H1 (cell line): ENCODE measurements around the gene CCNA1. TPM values are rescaled to one million over a fixed set of nuclear protein-coding genes. Genes with fewer than 3 reads are reported as not detected.

Experiments used
- CTCF ChIA-PET: fragments of 300-600 bp; sonication (Branson Sonifier 250); formaldehyde crosslinking; loops from one replicate; lab custom pipeline; 2021; ENCODE audit not compliant: partially characterized antibody; lab: Charles Lee
- POLR2A ChIA-PET: fragments of 300-600 bp; sonication (Branson Sonifier 250); formaldehyde crosslinking; loops from one replicate; lab custom pipeline; 2021; ENCODE audit warnings: inconsistent platforms; ENCODE audit not compliant: partially characterized antibody; lab: Charles Lee
- DNase-seq, 2 experiments: peaks; one replicate each; pipeline versions ENCODE4 v3.0.0 to v3.0.0-alpha.2; 2010 to 2022; ENCODE audit warnings: low spot score in 2 of 2, low read depth in 1 of 2, mixed read lengths in 1 of 2
- FAIRE-seq: peaks from 2 replicates; lab custom pipeline; 2011; peaks lifted over from hg19 to GRCh38; lab: Jason Lieb, UNC
- H2AFZ ChIP-seq: 2 replicates; pipeline ENCODE4 v1.8.1; 2012; ENCODE audit warnings: low read length, inconsistent platforms
- H2AK5ac ChIP-seq: 2 replicates; pipeline ENCODE4 v1.6.1; 2013; ENCODE audit warnings: low read depth, low read length
- H2BK120ac ChIP-seq: replicated peaks from 2 replicates; pipeline ENCODE3; 2013; ENCODE audit warnings: low read depth, low read length, inconsistent platforms
- H2BK12ac ChIP-seq: 2 replicates; pipeline ENCODE4 v1.6.1; 2013; ENCODE audit warnings: low read depth, low read length
- H2BK15ac ChIP-seq: 2 replicates; pipeline ENCODE4 v1.6.1; 2013; ENCODE audit warnings: low read length
- H2BK20ac ChIP-seq: 2 replicates; pipeline ENCODE4 v1.6.1; 2013; ENCODE audit warnings: low read length
- H2BK5ac ChIP-seq: 2 replicates; pipeline ENCODE4 v1.6.1; 2013; ENCODE audit warnings: low read depth, low read length
- H3K14ac ChIP-seq: 2 replicates; pipeline ENCODE4 v1.6.1; 2013; ENCODE audit warnings: inconsistent platforms; ENCODE audit not compliant: insufficient read length
- H3K18ac ChIP-seq: 2 replicates; pipeline ENCODE4 v1.6.1; 2013; ENCODE audit warnings: low read length; ENCODE audit errors: extremely low read depth
- H3K23ac ChIP-seq: 2 replicates; pipeline ENCODE4 v1.6.1; 2013; ENCODE audit warnings: inconsistent platforms; ENCODE audit not compliant: insufficient read length
- H3K23me2 ChIP-seq: 2 replicates; pipeline ENCODE4 v1.6.1; 2013; ENCODE audit warnings: low read depth, low read length
- H3K27ac ChIP-seq: 2 replicates; pipeline ENCODE4 v1.6.1; 2011; ENCODE audit warnings: low read depth, low read length, inconsistent platforms
- H3K27me3 ChIP-seq, 4 experiments: replicated peaks in 1 of 4; 1 replicate in 1 of 4; 2 replicates in 3 of 4; pipeline versions ENCODE4 v1.6.1 to v1.8.1; 2011 to 2013; ENCODE audit warnings: low read length in 3 of 4, mild to moderate bottlenecking in 3 of 4, inconsistent platforms in 2 of 4, mixed read lengths in 2 of 4, moderate library complexity in 1 of 4; ENCODE audit not compliant: control insufficient read depth in 3 of 4, insufficient read depth in 3 of 4; ENCODE audit errors: extremely low read depth in 1 of 4
- H3K36me3 ChIP-seq, 4 experiments: 2 replicates each; pipeline versions ENCODE4 v1.6.1 to v1.8.1; 2011 to 2013; ENCODE audit warnings: mild to moderate bottlenecking in 4 of 4, low read length in 3 of 4, moderate library complexity in 2 of 4, control low read depth in 1 of 4, inconsistent platforms in 1 of 4; ENCODE audit not compliant: insufficient read depth in 4 of 4, control insufficient read depth in 2 of 4
- H3K4ac ChIP-seq: replicated peaks from 2 replicates; pipeline ENCODE3; 2013; ENCODE audit warnings: low read length, low read depth, mixed read lengths, inconsistent platforms; ENCODE audit not compliant: insufficient read length
- H3K4me1 ChIP-seq, 4 experiments: replicated peaks in 1 of 4; 1 replicate in 1 of 4; 2 replicates in 3 of 4; pipeline versions ENCODE4 v1.6.1 to v1.8.1; 2011 to 2013; ENCODE audit warnings: low read length in 3 of 4, inconsistent platforms in 2 of 4, mixed read lengths in 1 of 4; ENCODE audit not compliant: insufficient read depth in 4 of 4, control insufficient read depth in 3 of 4
- H3K4me2 ChIP-seq, 2 experiments: 2 replicates each; pipeline versions ENCODE4 v1.6.1 to v1.8.1; 2011 to 2013; ENCODE audit warnings: low read depth in 2 of 2, low read length in 2 of 2, control low read depth in 1 of 2, inconsistent platforms in 1 of 2, mild to moderate bottlenecking in 1 of 2; ENCODE audit not compliant: insufficient read depth in 1 of 2
- H3K4me3 ChIP-seq, 4 experiments: fragments of 200-600, 300-600 bp in 1 of 4; sonication (generic), shearing (Covaris generic), sonication (Bioruptor Twin) in 1 of 4; 2 replicates each; pipeline versions ENCODE4 v1.5.1 to v1.8.1; 2011 to 2016; ENCODE audit warnings: low read length in 4 of 4, low read depth in 3 of 4, control low read depth in 2 of 4, inconsistent platforms in 2 of 4, mild to moderate bottlenecking in 2 of 4, mixed read lengths in 1 of 4, moderate library complexity in 1 of 4; ENCODE audit not compliant: insufficient read depth in 2 of 4; ENCODE audit errors: extremely low read depth in 1 of 4
- H3K56ac ChIP-seq: replicated peaks from 2 replicates; pipeline ENCODE3; 2013; ENCODE audit warnings: low read depth, mild to moderate bottlenecking, mixed read lengths, low read length, inconsistent platforms; ENCODE audit not compliant: insufficient read length
- H3K79me1 ChIP-seq: 2 replicates; pipeline ENCODE4 v1.6.1; 2013; ENCODE audit warnings: low read depth, low read length, control low read depth
- H3K79me2 ChIP-seq, 2 experiments: 2 replicates each; pipeline versions ENCODE4 v1.6.1 to v1.8.1; 2012 to 2013; ENCODE audit warnings: low read length in 2 of 2, mild to moderate bottlenecking in 2 of 2, inconsistent platforms in 1 of 2; ENCODE audit not compliant: insufficient read depth in 2 of 2, control insufficient read depth in 1 of 2
- H3K9ac ChIP-seq, 4 experiments: replicated peaks in 1 of 4; 1 replicate in 1 of 4; 2 replicates in 3 of 4; pipeline versions ENCODE4 v1.6.1 to v1.8.1; 2011 to 2013; ENCODE audit warnings: low read depth in 3 of 4, low read length in 3 of 4, control low read depth in 2 of 4, mild to moderate bottlenecking in 2 of 4, moderate library complexity in 2 of 4, inconsistent platforms in 1 of 4; ENCODE audit errors: extremely low read depth in 1 of 4
- H3K9me3 ChIP-seq, 2 experiments: 2 replicates each; pipeline versions ENCODE4 v1.6.1 to v1.8.1; 2012 to 2013; ENCODE audit warnings: mild to moderate bottlenecking in 2 of 2, moderate library complexity in 2 of 2, control low read depth in 1 of 2, inconsistent platforms in 1 of 2, low read depth in 1 of 2, low read length in 1 of 2, mixed read lengths in 1 of 2; ENCODE audit not compliant: insufficient read depth in 2 of 2
- H4K20me1 ChIP-seq, 2 experiments: replicated peaks in 1 of 2; 2 replicates each; pipeline versions ENCODE3 to v1.8.1; 2011 to 2013; ENCODE audit warnings: inconsistent platforms in 2 of 2, low read length in 2 of 2, mild to moderate bottlenecking in 1 of 2; ENCODE audit not compliant: insufficient read depth in 2 of 2, control insufficient read depth in 1 of 2
- H4K5ac ChIP-seq: 2 replicates; pipeline ENCODE4 v1.6.1; 2013; ENCODE audit warnings: low read length, low read depth, mixed read lengths, inconsistent platforms; ENCODE audit not compliant: insufficient read length
- H4K8ac ChIP-seq: 2 replicates; pipeline ENCODE4 v1.8.0; 2013; ENCODE audit warnings: mild to moderate bottlenecking, moderate library complexity, low read length, inconsistent platforms; ENCODE audit not compliant: insufficient read depth; ENCODE audit errors: extremely low read depth
- H4K91ac ChIP-seq: replicated peaks from 2 replicates; pipeline ENCODE3; 2013; ENCODE audit warnings: low read length, mixed read lengths, inconsistent platforms; ENCODE audit not compliant: insufficient read length
- ATF3 ChIP-seq: IDR thresholded peaks from 2 replicates; pipeline ENCODE4 v1.6.1; 2011; ENCODE audit warnings: low read depth, mild to moderate bottlenecking, low read length; ENCODE audit not compliant: insufficient read depth
- CHD1 ChIP-seq: IDR thresholded peaks from 2 replicates; pipeline ENCODE4 v1.6.1; 2012; ENCODE audit warnings: low read depth, low read length, improper control_type of control experiment
- CTBP2 ChIP-seq: IDR thresholded peaks from 2 replicates; pipeline ENCODE4 v1.7.0; 2011; ENCODE audit warnings: borderline replicate concordance, mild to moderate bottlenecking, moderate library complexity, mixed read lengths, low read length; ENCODE audit not compliant: insufficient read depth, insufficient read length
- JUN ChIP-seq: IDR thresholded peaks from 2 replicates; pipeline ENCODE4 v1.6.1; 2011; ENCODE audit warnings: low read depth, mild to moderate bottlenecking, improper control_type of control experiment, low read length
- KDM4A ChIP-seq: IDR thresholded peaks from one replicate; pipeline ENCODE4 v1.7.1; 2012; ENCODE audit warnings: low read depth, mild to moderate bottlenecking, moderate library complexity, low read length, inconsistent platforms; ENCODE audit not compliant: severe bottlenecking
- MAFK ChIP-seq: IDR thresholded peaks from 2 replicates; pipeline ENCODE4 v1.6.1; 2012; ENCODE audit warnings: low read depth, mild to moderate bottlenecking, improper control_type of control experiment, low read length
- RAD21 ChIP-seq, 2 experiments: IDR thresholded peaks in 1 of 2; conservative IDR thresholded peaks in 1 of 2; 2 replicates each; pipeline ENCODE4 v1.6.1; 2011; ENCODE audit warnings: low read depth in 2 of 2, low read length in 2 of 2, improper control_type of control experiment in 1 of 2, inconsistent platforms in 1 of 2, mild to moderate bottlenecking in 1 of 2, moderate library complexity in 1 of 2
- RNF2 ChIP-seq: fragments of 200-900, 300-1000 bp; sonication (generic); IDR thresholded peaks from 2 replicates; pipeline ENCODE4 v1.7.1; 2016; ENCODE audit warnings: borderline replicate concordance, low read depth, mild to moderate bottlenecking, antibody characterized with exemption, low read length; ENCODE audit not compliant: poor library complexity, severe bottlenecking; ENCODE audit errors: missing control alignments
- RXRA ChIP-seq: IDR thresholded peaks from 2 replicates; pipeline ENCODE4 v1.6.1; 2011; ENCODE audit warnings: low read depth, mild to moderate bottlenecking, low read length, moderate library complexity; ENCODE audit not compliant: insufficient read depth
- SIN3A ChIP-seq, 2 experiments: IDR thresholded peaks in 1 of 2; conservative IDR thresholded peaks in 1 of 2; 2 replicates each; pipeline ENCODE4 v1.6.1; 2011 to 2012; ENCODE audit warnings: low read length in 2 of 2, improper control_type of control experiment in 1 of 2, low read depth in 1 of 2, mild to moderate bottlenecking in 1 of 2
- SRF ChIP-seq: IDR thresholded peaks from 2 replicates; pipeline ENCODE4 v1.6.1; 2011; ENCODE audit warnings: mild to moderate bottlenecking, low read depth, low read length, moderate library complexity
- TAF1 ChIP-seq: IDR thresholded peaks from 2 replicates; pipeline ENCODE4 v1.6.1; 2011; ENCODE audit warnings: mild to moderate bottlenecking, low read depth, low read length
- WGBS, 2 experiments: shearing (Covaris generic) in 1 of 2; methylation state at CpG; one replicate each; pipeline versions ENCODE4 v1.1.6 to v1.1.7; 2013 to 2015; ENCODE audit warnings: low lambda C conversion rate in 2 of 2, mixed read lengths in 2 of 2, inconsistent platforms in 1 of 2, low coverage in 1 of 2, missing lambda C conversion rate in 1 of 2; ENCODE audit not compliant: insufficient replicate concordance in 2 of 2, insufficient coverage in 1 of 2, insufficient read length in 1 of 2; ENCODE audit errors: extremely low coverage in 1 of 2, missing lambda C conversion rate in 1 of 2; 5-methylcytosine and 5-hydroxymethylcytosine counted together
- polyA plus RNA-seq, 7 experiments: library from polyadenylated mRNA; depleted of rRNA in 3 of 7; stranded (reverse) in 5 of 7; unstranded in 2 of 7; fragments of >200 nt in 5 of 7; fragments of 200-250 nt in 2 of 7; gene quantifications; 1 replicate in 5 of 7; 2 replicates in 1 of 7; 4 replicates in 1 of 7; pipeline versions ENCODE4 v1.2.1 to v1.2.3, GENCODE V29; 2011 to 2013; ENCODE audit warnings: missing spikeins in 2 of 7, mixed read lengths in 2 of 7
- total RNA-seq: library from RNA; stranded (reverse); fragmentation: NEBNext Ultra II Directional; extraction: Animal tissue kit (Norgen Biotek cat#: 25700); gene quantifications from 2 replicates; pipeline ENCODE4 v1.2.1, GENCODE V29; 2021

CCNA1 gene
- total and polyA plus RNA-seq, 2 of the 8 experiments (the other 6 are each of a cell fraction or from before 2014, with no cell fraction given), result 2.2 to 4.1 TPM

GRCh38 chr13:36453516-36453915, 21.2 kb downstream of the CCNA1 start:
- no peak for DNase-seq
- peak; percentile 85 for FAIRE-seq
- TF ChIP-seq JUN (no peak), KDM4A (no peak), ATF3 (no peak), MAFK (no peak), SIN3A (conservative IDR thresholded peaks at IDR 0.05 in 1 of 2, IDR thresholded peaks at IDR 0.05 in 1 of 2; ENCODE audit: low read depth in 1 of 2, low read length in 2 of 2) (no peak), RAD21 (IDR thresholded peaks at IDR 0.05 in 1 of 2, conservative IDR thresholded peaks at IDR 0.05 in 1 of 2; ENCODE audit: low read depth in 2 of 2, low read length in 2 of 2) (peak; percentile 85 to 89), RNF2 (no peak), SRF (no peak), CHD1 (no peak), CTBP2 (no peak), RXRA (no peak), TAF1 (no peak)

More at GRCh38 chr13:36453516-36453915, 21.2 kb downstream of the CCNA1 start:
- H3K9ac ChIP-seq, result no peak overlapping the region
- WGBS, 2 experiments, result 79% methylated on average over 5 of the region's 5 CpGs; no CpG with 5 or more reads in 1 of the 2 experiments
- no peak overlapping the region for H3K27ac ChIP-seq
- no peak overlapping the region for H2AFZ ChIP-seq
- ChIA-PET POLR2A (interaction anchor here (1.2 kb wide), 1 partner anchor 155 kb away, joined by 3 read pairs; the partner anchor contains the start of gene CCDC169), CTCF (interaction anchor here (0.7 to 4.6 kb wide), 37 partner anchors 9 to 529 kb away, joined by 3 to 53 read pairs (median 3); partner anchors contain the start of gene RFXAP)
- no peaks in the 10 kb centered on the region for H3K36me3 ChIP-seq
- no peak overlapping the region for H3K4ac ChIP-seq
- no peaks in the 10 kb centered on the region for H4K20me1 ChIP-seq
- no peak overlapping the region for H4K8ac ChIP-seq
- H3K79me1 ChIP-seq, result no peaks in the 10 kb centered on the region
- no peaks in the 10 kb centered on the region for H3K27me3 ChIP-seq
- no peak overlapping the region for H3K23ac ChIP-seq
- no peak overlapping the region for H4K5ac ChIP-seq
- H2BK5ac ChIP-seq, result no peak overlapping the region
- no peaks in the 10 kb centered on the region for H3K9me3 ChIP-seq
- H3K18ac ChIP-seq, result no peak overlapping the region
- H3K4me2 ChIP-seq, result no peak overlapping the region
- no peak overlapping the region for H2BK15ac ChIP-seq
- no peak overlapping the region for H3K14ac ChIP-seq
- H3K4me3 ChIP-seq, result no peak overlapping the region
- H3K79me2 ChIP-seq, result no peaks in the 10 kb centered on the region
- no peak overlapping the region for H3K56ac ChIP-seq
- H2BK12ac ChIP-seq, result no peak overlapping the region
- H4K91ac ChIP-seq, result no peak overlapping the region
- peaks cover 2 to 9% (median 7%) of the 10 kb centered on the region in 4 experiments; a peak in 4 of 7 replicates for H3K4me1 ChIP-seq
- H2BK20ac ChIP-seq, result no peak overlapping the region
- no peaks in the 10 kb centered on the region for H3K23me2 ChIP-seq
- no peak overlapping the region for H2AK5ac ChIP-seq
- H2BK120ac ChIP-seq, result no peak overlapping the region
